H1 (cell line): Measurements from ENCODE around the gene EPHB6. TPM values are rescaled to one million over a fixed set of nuclear protein-coding genes. Genes with fewer than 3 reads are reported as not detected.

Experiments
- CBX5 ChIP-seq: fragments of 300-800, 300-1000 bp; sonication (generic); IDR thresholded peaks from 2 replicates; pipeline ENCODE4 v1.7.1; 2016; ENCODE audit warnings: antibody characterized with exemption, low read length, low read depth
- FOSL1 ChIP-seq: IDR thresholded peaks from 2 replicates; pipeline ENCODE4 v1.6.1; 2011; ENCODE audit warnings: mild to moderate bottlenecking, low read depth, low read length, moderate library complexity; ENCODE audit not compliant: insufficient read depth
- KDM1A ChIP-seq: fragments of 200-600, 300-600 bp; sonication (generic); IDR thresholded peaks from 2 replicates; pipeline ENCODE4 v1.7.1; 2016; ENCODE audit warnings: mild to moderate bottlenecking, low read length, borderline replicate concordance
- KDM5A ChIP-seq: fragments of 200-600 bp; IDR thresholded peaks from 2 replicates; pipeline ENCODE4 v1.7.1; 2012; ENCODE audit warnings: mild to moderate bottlenecking, low read length, inconsistent platforms, mixed read lengths
- MAX ChIP-seq: IDR thresholded peaks from 2 replicates; pipeline ENCODE4 v1.6.1; 2012; ENCODE audit warnings: inconsistent platforms
- SIRT6 ChIP-seq: IDR thresholded peaks from one replicate; pipeline ENCODE4 v1.7.1; 2012; ENCODE audit warnings: low read length, inconsistent platforms
- polyA plus RNA-seq, 7 experiments: library from polyadenylated mRNA; depleted of rRNA in 3 of 7; stranded (reverse) in 5 of 7; unstranded in 2 of 7; fragments of >200 nt in 5 of 7; fragments of 200-250 nt in 2 of 7; gene quantifications; 1 replicate in 5 of 7; 2 replicates in 1 of 7; 4 replicates in 1 of 7; pipeline versions ENCODE4 v1.2.1 to v1.2.3, GENCODE V29; 2011 to 2013; ENCODE audit warnings: missing spikeins in 2 of 7, mixed read lengths in 2 of 7
- total RNA-seq: library from RNA; stranded (reverse); fragmentation: NEBNext Ultra II Directional; extraction: Animal tissue kit (Norgen Biotek cat#: 25700); gene quantifications from 2 replicates; pipeline ENCODE4 v1.2.1, GENCODE V29; 2021

Gene EPHB6
- total and polyA plus RNA-seq, 2 of the 8 experiments (the other 6 are each of a cell fraction or from before 2014, with no cell fraction given) = 19.7 TPM

- TF ChIP-seq SIRT6 (no peak), FOSL1 (no peak), MAX (no peak), KDM1A (no peak), KDM5A (no peak), CBX5 (no peak)
These were observed 21.5 kb upstream of the EPHB6 start (continued) for GRCh38 chr7:142833174-142834048.
